ENCODE measurements around the gene HHIPL1.

- TF ChIP-seq POLR2AphosphoS5 (IDR thresholded peaks at IDR 0.05; ENCODE audit: borderline replicate concordance, low read depth, low read length) (no peak), EZH2 (IDR thresholded peaks at IDR 0.05) (no peak)
Measured at GRCh38 chr14:99649643-99650042, 4.7 kb downstream of the HHIPL1 start.
